Measurements from ENCODE around the gene SZT2.

GRCh38 chr1:43386676-43387075, 3.0 kb upstream of the SZT2 start:
- TF ChIP-seq POLR2AphosphoS5 (IDR thresholded peaks at IDR 0.05; ENCODE audit: low read depth, low read length) (no peak), SIN3A (IDR thresholded peaks at IDR 0.05; ENCODE audit: borderline replicate concordance, insufficient read depth, low read length) (no peak), TAF1 (IDR thresholded peaks at IDR 0.05; ENCODE audit: borderline replicate concordance, insufficient read depth, low read length) (no peak)
